D721Med (cell line): ENCODE data around the gene TNS1.
A peak's percentile ranks its signal among the peaks of the same experiment; 100 is the strongest.
"Not testable (repeated sequence)": the region's sequence is repeated elsewhere in the genome, so short reads cannot be mapped to it uniquely, and the experiment has no call there.

Experiments used
- DNase-seq: peaks from one replicate; pipeline ENCODE4 v3.0.0; 2011; ENCODE audit warnings: low spot score; ENCODE audit not compliant: insufficient read length
- FAIRE-seq: peaks from 2 replicates; lab custom pipeline; 2011; peaks lifted over from hg19 to GRCh38; lab: Jason Lieb, UNC
- TF ChIP-seq, protein P1 (sequence below): IDR thresholded peaks from 2 replicates; pipeline ENCODE4 v1.5.1; 2012; ENCODE audit warnings: mild to moderate bottlenecking, control low read depth; ENCODE audit not compliant: insufficient read depth; ENCODE audit errors: missing control alignments

The TNS1 gene

DNA sequence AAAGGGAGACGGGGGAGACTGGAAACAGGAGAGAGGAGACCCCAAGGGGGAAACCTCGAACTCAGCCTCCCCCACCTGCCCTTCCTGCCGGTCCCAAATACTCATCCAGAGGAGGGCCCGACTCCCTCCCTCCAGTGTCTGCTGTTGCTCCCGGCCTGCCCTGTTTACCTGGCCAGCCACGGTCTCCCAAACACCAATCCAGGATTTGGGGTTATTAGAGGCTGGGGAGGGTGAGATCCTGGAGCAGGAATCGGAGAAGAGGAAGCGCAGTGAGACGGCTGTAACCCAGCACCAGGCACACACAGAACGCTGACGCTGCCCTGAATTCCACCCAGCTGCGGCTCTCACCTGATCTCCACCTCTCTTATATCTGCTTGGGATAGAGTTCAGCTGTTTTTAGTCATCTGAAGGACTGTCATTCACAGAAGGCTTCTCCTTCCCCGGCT, 213.0 kb downstream of the TNS1 start:
- TF ChIP-seq, protein P1, sequence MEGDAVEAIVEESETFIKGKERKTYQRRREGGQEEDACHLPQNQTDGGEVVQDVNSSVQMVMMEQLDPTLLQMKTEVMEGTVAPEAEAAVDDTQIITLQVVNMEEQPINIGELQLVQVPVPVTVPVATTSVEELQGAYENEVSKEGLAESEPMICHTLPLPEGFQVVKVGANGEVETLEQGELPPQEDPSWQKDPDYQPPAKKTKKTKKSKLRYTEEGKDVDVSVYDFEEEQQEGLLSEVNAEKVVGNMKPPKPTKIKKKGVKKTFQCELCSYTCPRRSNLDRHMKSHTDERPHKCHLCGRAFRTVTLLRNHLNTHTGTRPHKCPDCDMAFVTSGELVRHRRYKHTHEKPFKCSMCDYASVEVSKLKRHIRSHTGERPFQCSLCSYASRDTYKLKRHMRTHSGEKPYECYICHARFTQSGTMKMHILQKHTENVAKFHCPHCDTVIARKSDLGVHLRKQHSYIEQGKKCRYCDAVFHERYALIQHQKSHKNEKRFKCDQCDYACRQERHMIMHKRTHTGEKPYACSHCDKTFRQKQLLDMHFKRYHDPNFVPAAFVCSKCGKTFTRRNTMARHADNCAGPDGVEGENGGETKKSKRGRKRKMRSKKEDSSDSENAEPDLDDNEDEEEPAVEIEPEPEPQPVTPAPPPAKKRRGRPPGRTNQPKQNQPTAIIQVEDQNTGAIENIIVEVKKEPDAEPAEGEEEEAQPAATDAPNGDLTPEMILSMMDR: no peak
- FAIRE-seq (no peak), DNase-seq (no peak)

DNA sequence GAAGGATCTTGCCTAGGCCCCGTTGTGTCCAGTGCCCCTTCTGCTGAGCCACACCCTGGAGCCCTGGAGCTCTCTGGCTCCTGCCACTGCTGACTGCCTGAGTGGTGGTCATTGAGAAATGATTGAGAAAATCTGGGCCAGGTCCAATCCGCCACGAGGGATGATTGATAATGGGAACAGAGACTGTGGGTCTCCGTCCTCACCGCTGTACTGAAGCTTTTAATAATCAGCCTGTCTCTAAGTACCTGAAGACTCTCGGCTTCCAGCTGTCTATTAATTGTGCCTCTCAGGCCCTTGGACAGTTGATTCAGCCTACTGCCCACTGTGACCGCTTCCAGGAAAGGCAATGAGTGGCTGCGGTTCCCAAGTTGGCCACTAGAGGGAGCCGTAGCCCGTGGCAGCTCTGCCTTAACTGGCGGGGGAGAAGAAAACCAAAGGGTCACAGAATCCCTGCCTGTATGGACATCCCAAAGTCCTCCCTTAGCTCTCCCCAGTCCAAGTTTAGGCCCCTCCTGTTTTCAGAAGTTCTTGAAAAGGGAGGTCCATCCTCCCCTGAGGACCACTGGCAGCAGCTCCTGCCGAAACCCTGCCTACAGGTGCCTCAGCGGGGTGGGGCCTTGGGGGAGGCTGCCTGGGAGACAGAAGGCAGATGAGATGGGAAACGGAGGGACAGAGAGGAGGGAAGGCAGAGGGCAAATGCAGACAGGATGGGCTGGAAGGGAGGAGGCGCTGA, 213.6 kb downstream of the TNS1 start:
- FAIRE-seq (no peak), DNase-seq (no peak)
- TF ChIP-seq, protein P1: peak; percentile 88

DNA sequence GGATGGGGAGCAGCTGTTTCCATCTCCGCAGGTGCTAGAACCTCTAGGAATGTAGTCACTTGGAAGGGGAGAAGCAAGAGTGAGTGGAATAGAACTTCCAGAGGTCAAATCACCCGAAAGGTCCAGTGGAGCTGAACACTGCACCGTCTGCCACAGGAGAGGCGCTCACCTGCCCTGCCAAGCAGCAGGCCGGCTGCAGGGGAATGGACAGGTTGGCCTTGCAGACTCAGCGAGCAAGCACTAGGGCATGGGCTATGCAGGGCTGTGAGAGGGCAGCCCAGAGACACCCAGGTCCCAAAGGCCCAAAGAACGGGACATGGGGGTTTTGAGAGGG, 214.2 kb downstream of the TNS1 start:
- TF ChIP-seq, protein P1: no peak

DNA sequence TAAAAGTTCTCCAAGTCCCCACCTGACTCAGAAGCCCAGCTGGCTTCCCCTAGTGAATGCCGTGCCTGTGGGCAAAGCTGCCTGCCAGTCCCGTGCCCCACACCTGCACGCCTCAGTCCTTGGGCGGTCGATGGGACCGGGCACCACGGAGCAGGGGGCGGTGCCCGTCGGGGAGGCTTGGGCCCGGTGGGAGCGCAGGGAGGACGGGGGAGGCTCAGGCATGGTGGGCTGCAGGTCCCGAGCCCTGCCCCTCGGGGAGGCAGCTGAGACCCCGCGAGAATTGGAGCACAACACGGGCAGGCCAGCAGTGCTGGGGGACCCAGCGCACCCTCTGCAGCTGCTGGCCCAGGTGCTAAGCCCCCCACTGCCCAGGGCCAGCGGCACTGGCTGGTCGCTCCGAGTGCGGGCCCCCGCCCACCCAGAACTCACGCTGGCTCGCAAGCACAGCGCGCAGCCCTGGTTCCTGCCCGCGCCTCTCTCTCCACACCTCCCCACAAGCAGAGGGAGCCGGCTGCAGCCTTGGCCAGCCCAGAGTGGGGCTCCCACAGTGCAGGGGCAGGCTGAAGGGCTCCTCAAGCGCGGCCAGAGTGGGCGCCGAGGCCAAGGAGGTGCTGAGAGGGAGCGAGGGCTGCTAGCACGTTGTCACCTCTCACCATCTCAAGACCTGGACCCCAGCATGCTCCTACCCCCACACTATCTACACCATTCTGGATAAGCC, 215.5 kb downstream of the TNS1 start:
- no peak for FAIRE-seq

More for the DNA sequence above, 214.2 kb downstream of the TNS1 start:
- DNase-seq (no peak), FAIRE-seq (no peak)

DNA sequence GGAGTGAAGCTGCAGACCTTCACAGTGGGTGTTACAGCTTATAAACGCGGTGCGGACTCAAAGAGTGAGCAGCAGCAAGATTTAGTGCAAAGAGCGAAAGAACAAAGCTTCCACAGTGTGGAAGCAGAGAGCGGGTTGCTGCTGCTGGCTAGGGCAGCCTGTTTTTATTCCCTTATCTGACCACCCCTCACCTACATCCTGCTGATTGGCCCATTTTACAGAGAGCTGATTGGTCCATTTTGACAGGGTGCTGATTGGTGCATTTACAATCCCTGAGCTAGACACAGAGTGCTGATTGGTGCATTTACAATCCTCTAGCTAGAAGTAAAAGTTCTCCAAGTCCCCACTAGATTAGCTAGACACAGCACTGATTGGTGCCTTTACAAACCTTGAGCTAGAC, 216.2 kb downstream of the TNS1 start:
- FAIRE-seq, DNase-seq: not testable (repeated sequence)

More for the DNA sequence above, 215.5 kb downstream of the TNS1 start:
- TF ChIP-seq, protein P1: no peak
- no peak for DNase-seq

DNA sequence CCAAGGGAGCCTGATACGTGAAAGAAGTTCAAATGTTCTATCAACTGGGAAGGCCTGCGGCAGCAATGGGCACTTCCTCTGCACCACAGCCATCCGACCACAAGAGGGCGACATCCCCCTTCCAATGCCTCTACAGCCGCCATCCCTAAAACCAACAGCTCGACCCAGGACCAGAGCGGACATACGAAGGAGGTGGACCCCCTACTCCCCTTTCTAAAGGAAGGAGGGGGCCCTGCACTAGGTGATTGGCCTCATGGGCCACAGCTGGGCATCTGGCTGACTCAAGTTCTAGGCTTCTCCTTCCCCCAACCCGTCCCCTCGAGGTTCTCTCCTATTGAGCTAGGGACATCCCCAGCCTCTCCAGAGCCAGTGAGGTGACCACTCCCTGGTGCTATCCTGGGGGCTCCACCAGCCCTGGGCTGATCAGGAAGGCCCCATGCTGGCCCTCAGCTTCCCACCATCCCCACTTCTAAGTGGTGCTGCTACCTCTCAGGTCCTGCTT, 217.2 kb downstream of the TNS1 start:
- no peak for FAIRE-seq
- DNase-seq: no peak

DNA sequence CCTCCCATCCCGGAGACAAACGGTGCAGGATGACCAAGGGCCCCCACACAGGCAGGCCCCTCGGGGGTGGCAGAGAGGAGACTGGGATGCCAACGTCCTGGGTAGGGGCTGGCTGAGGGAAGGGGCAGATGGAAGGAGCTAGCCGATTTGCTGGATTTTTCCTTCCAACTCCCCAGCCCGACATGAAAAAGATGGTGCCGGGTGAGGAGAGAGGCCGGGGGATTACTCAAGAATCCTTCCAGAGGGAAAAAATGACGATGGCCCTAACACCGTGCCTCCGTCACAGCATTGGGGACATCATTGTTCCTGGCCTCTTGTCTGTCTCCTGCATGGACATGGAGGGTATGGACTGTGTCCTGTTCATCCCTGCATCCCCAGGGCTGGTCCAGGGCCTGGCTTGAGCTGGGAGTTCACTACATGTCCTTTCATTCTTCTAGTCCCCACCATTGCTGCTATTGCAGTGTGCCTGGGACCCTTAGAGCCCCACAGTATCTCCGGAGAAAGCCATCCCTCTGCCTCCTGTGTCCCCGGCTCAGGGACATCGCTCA, 217.7 kb downstream of the TNS1 start:
- TF ChIP-seq, protein P1: no peak
- DNase-seq (no peak), FAIRE-seq (no peak)

More for the DNA sequence above, 217.2 kb downstream of the TNS1 start:
- TF ChIP-seq, protein P1: peak; percentile 86
